ENCODE measurements around the gene ATF7.

The ATF7 gene

DNA sequence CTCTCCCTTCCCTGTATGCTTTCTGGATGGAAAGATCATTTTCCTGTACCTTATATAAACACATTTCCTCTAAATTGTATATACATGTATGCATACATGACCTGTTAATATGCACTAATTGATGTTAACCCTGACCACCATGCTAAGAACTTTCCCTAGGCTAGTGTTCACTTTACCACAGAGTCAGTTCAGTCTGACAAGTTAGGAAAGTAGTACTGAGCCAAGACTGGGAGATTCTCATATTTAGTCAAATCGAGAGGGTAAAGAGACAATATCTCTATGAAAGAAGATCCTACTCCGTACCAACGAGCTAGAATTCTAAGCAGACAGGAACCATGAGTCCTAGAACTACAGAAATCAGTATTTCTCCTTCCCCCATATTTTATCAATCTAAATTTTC lies 36.8 kb downstream of the ATF7 start:
- Histone ChIP-seq H3K4me1 (ENCODE audit: control insufficient read depth in 2 of 2, insufficient read depth in 1 of 2, low read depth in 1 of 2, low read length in 2 of 2) (peaks cover 5 to 20% of the 10 kb centered on the region in 2 donors), H2AK5ac (ENCODE audit: low read depth, low read length) (no peak overlapping the region), H3K18ac (ENCODE audit: low read length) (no peak overlapping the region), H2BK120ac (ENCODE audit: low read depth, low read length) (no peak overlapping the region), H4K91ac (ENCODE audit: low read depth, low read length, poor library complexity) (no peak overlapping the region), H3K9ac (ENCODE audit: low read depth, low read length, poor library complexity) (no peak overlapping the region), H4K8ac (ENCODE audit: low read depth, low read length) (no peak overlapping the region), H3K4me3 (ENCODE audit: low read length in 2 of 2) (no peak overlapping the region), H2AFZ (ENCODE audit: low read length) (no peak overlapping the region), H3K4me2 (ENCODE audit: insufficient read depth, low read length, poor library complexity, severe bottlenecking) (no peak overlapping the region), H3K14ac (ENCODE audit: low read length) (no peak overlapping the region), H2BK15ac (ENCODE audit: low read length) (no peak overlapping the region), H3K23ac (ENCODE audit: low read depth, low read length, poor library complexity) (no peak overlapping the region), H3K27me3 (ENCODE audit: control insufficient read depth in 3 of 3, insufficient read depth in 3 of 3, low read depth in 1 of 3, low read length in 3 of 3) (no peaks in the 10 kb centered on the region), H3K36me3 (replicated peaks in 1 of 2; ENCODE audit: control insufficient read depth in 2 of 2, insufficient read depth in 2 of 2, low read length in 2 of 2) (peaks cover 0 to 2% of the 10 kb centered on the region in 2 donors), H3K27ac (replicated peaks; ENCODE audit: low read length) (no peak overlapping the region), H3K79me1 (ENCODE audit: low read depth, low read length) (no peaks in the 10 kb centered on the region), H3K4ac (ENCODE audit: low read length) (no peak overlapping the region), H2BK5ac (ENCODE audit: low read length) (no peak overlapping the region), H3K9me3 (replicated peaks in 1 of 2; ENCODE audit: control insufficient read depth in 2 of 2, insufficient read depth in 1 of 2, low read depth in 1 of 2, low read length in 2 of 2) (peaks cover 0 to 3% of the 10 kb centered on the region in 2 donors), H2BK12ac (ENCODE audit: low read length) (no peak overlapping the region)
- no CpG with 5 or more reads among the region's 3 CpGs for WGBS, 2 donors (ENCODE audit: extremely low coverage in 2 of 2, insufficient read length in 2 of 2, insufficient replicate concordance in 1 of 2)
- no peak for DNase-seq (ENCODE audit: low spot score)

DNA sequence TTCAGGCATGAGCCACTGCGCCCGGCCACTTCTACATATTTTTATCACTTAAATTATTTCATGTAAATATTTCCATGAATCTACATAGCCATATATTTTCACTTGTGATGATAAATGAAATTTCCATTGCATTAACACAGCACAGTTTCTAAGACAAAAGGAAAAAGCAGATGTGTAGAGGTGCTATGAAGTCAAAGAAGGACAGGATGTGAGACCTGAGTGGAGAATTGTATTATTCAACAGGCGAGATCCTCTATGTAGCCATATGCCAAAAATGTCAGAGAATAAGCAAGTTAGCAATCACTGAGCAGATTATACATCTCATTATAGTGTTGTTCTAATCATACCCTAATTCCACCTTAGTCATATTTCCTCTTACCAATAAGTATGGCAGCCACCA lies 38.1 kb downstream of the ATF7 start:
- no peak overlapping the region for H3K23ac ChIP-seq (ENCODE audit: low read depth, low read length, poor library complexity)
- H3K14ac ChIP-seq (ENCODE audit: low read length), result no peak overlapping the region
- H3K36me3 ChIP-seq (replicated peaks in 1 of 2; ENCODE audit: control insufficient read depth in 2 of 2, insufficient read depth in 2 of 2, low read length in 2 of 2), result peaks cover 0 to 2% of the 10 kb centered on the region in 2 donors
- WGBS, 2 donors (ENCODE audit: extremely low coverage in 2 of 2, insufficient read length in 2 of 2, insufficient replicate concordance in 1 of 2), result no CpG with 5 or more reads among the region's 3 CpGs
- no peak overlapping the region for H2AK5ac ChIP-seq (ENCODE audit: low read depth, low read length)
- no peak for DNase-seq (ENCODE audit: low spot score)
- no peaks in the 10 kb centered on the region for H3K79me1 ChIP-seq (ENCODE audit: low read depth, low read length)
- peaks cover 5 to 15% of the 10 kb centered on the region in 2 donors for H3K4me1 ChIP-seq (ENCODE audit: control insufficient read depth in 2 of 2, insufficient read depth in 1 of 2, low read depth in 1 of 2, low read length in 2 of 2)
- H2AFZ ChIP-seq (ENCODE audit: low read length), result no peak overlapping the region
- no peak overlapping the region for H2BK12ac ChIP-seq (ENCODE audit: low read length)
- no peak overlapping the region for H3K27ac ChIP-seq (replicated peaks; ENCODE audit: low read length)
- no peak overlapping the region for H4K91ac ChIP-seq (ENCODE audit: low read depth, low read length, poor library complexity)
- no peak overlapping the region for H2BK5ac ChIP-seq (ENCODE audit: low read length)
- H3K4ac ChIP-seq (ENCODE audit: low read length), result no peak overlapping the region
- H3K4me3 ChIP-seq (ENCODE audit: low read length in 2 of 2), result no peak overlapping the region
- H3K4me2 ChIP-seq (ENCODE audit: insufficient read depth, low read length, poor library complexity, severe bottlenecking), result no peak overlapping the region
- no peak overlapping the region for H2BK15ac ChIP-seq (ENCODE audit: low read length)
- no peak overlapping the region for H3K18ac ChIP-seq (ENCODE audit: low read length)
- H3K9me3 ChIP-seq (replicated peaks in 1 of 2; ENCODE audit: control insufficient read depth in 2 of 2, insufficient read depth in 1 of 2, low read depth in 1 of 2, low read length in 2 of 2), result peaks cover 0 to 12% of the 10 kb centered on the region in 2 donors
- H2BK120ac ChIP-seq (ENCODE audit: low read depth, low read length), result no peak overlapping the region
- H4K8ac ChIP-seq (ENCODE audit: low read depth, low read length), result no peak overlapping the region
- H3K9ac ChIP-seq (ENCODE audit: low read depth, low read length, poor library complexity), result no peak overlapping the region
- no peaks in the 10 kb centered on the region for H3K27me3 ChIP-seq (ENCODE audit: control insufficient read depth in 3 of 3, insufficient read depth in 3 of 3, low read depth in 1 of 3, low read length in 3 of 3)

DNA sequence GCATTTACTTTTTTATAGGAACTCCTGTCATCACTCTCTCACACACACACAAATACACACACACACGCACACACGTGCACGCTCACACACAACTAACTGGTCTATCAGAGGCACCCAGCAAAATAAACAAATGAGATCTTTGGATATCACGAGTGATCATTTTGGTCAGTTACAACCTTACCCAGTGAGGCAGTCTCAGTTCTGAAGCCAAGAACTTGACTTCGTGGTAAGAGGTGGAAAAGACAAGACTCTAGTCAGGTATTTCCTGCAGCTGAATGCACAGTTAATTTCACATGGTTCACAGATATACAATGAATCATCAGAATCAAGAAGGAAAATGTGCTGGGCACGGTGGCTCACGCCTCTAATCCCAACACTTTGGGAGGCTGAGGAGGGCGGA lies 39.4 kb downstream of the ATF7 start:
- H4K91ac ChIP-seq (ENCODE audit: low read depth, low read length, poor library complexity), result no peak overlapping the region
- no peak overlapping the region for H3K9ac ChIP-seq (ENCODE audit: low read depth, low read length, poor library complexity)
- no peak overlapping the region for H2AK5ac ChIP-seq (ENCODE audit: low read depth, low read length)
- H3K27me3 ChIP-seq (ENCODE audit: control insufficient read depth in 3 of 3, insufficient read depth in 3 of 3, low read depth in 1 of 3, low read length in 3 of 3), result no peaks in the 10 kb centered on the region
- H3K18ac ChIP-seq (ENCODE audit: low read length), result no peak overlapping the region
- no peak overlapping the region for H3K14ac ChIP-seq (ENCODE audit: low read length)
- H3K23ac ChIP-seq (ENCODE audit: low read depth, low read length, poor library complexity), result no peak overlapping the region
- H3K4ac ChIP-seq (ENCODE audit: low read length), result no peak overlapping the region
- H2BK120ac ChIP-seq (ENCODE audit: low read depth, low read length), result no peak overlapping the region
- H2AFZ ChIP-seq (ENCODE audit: low read length), result no peak overlapping the region
- H2BK12ac ChIP-seq (ENCODE audit: low read length), result no peak overlapping the region
- no CpG with 5 or more reads among the region's 8 CpGs for WGBS, 2 donors (ENCODE audit: extremely low coverage in 2 of 2, insufficient read length in 2 of 2, insufficient replicate concordance in 1 of 2)
- DNase-seq (ENCODE audit: low spot score), result no peak
- no peaks in the 10 kb centered on the region for H3K79me1 ChIP-seq (ENCODE audit: low read depth, low read length)
- H2BK5ac ChIP-seq (ENCODE audit: low read length), result no peak overlapping the region
- H3K4me1 ChIP-seq (ENCODE audit: control insufficient read depth in 2 of 2, insufficient read depth in 1 of 2, low read depth in 1 of 2, low read length in 2 of 2), result peaks cover 2 to 7% of the 10 kb centered on the region in 2 donors
- H3K36me3 ChIP-seq (replicated peaks in 1 of 2; ENCODE audit: control insufficient read depth in 2 of 2, insufficient read depth in 2 of 2, low read length in 2 of 2), result peaks cover 0 to 2% of the 10 kb centered on the region in 2 donors
- H3K4me2 ChIP-seq (ENCODE audit: insufficient read depth, low read length, poor library complexity, severe bottlenecking), result no peak overlapping the region
- H4K8ac ChIP-seq (ENCODE audit: low read depth, low read length), result no peak overlapping the region
- peaks cover 0 to 12% of the 10 kb centered on the region in 2 donors for H3K9me3 ChIP-seq (replicated peaks in 1 of 2; ENCODE audit: control insufficient read depth in 2 of 2, insufficient read depth in 1 of 2, low read depth in 1 of 2, low read length in 2 of 2)
- H2BK15ac ChIP-seq (ENCODE audit: low read length), result no peak overlapping the region
- no peak overlapping the region for H3K27ac ChIP-seq (replicated peaks; ENCODE audit: low read length)
- no peak overlapping the region for H3K4me3 ChIP-seq (ENCODE audit: low read length in 2 of 2)

DNA sequence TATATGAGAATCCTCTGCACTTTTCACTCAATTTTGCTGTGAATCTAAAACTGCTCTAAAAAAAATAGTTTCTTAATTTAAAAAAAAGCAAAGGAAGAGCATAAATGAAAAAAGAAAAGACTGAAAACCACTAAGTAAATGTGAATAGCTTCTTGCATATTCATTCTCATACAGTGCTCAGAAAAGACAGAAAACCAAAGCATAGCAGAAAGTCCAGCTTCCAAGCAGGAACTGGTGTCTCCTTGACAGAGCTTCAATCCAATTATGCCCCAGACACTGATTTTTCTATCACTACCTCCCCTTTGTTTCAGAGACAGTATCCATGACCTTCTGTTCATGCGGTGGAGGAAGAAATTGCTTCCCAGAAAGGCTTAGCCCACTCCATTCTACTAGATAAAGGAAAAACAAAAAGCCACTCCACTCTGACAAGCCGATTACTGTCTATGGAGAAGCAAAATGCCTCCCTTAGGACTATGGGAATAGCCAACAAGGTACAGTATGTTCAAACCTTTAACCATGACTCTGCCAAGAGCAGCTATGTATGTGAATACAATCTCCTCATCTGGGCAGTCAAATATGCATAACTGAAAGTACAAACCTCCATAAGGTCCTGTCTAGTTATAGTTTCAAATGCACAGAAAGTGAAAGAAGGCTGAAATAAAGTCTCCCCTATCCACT lies 40.6 kb downstream of the ATF7 start:
- Histone ChIP-seq H4K91ac (ENCODE audit: low read depth, low read length, poor library complexity) (no peak overlapping the region), H3K9ac (ENCODE audit: low read depth, low read length, poor library complexity) (no peak overlapping the region), H3K23ac (ENCODE audit: low read depth, low read length, poor library complexity) (no peak overlapping the region), H3K79me1 (ENCODE audit: low read depth, low read length) (no peaks in the 10 kb centered on the region), H2AFZ (ENCODE audit: low read length) (no peak overlapping the region), H2BK5ac (ENCODE audit: low read length) (no peak overlapping the region), H3K14ac (ENCODE audit: low read length) (no peak overlapping the region), H3K9me3 (replicated peaks in 1 of 2; ENCODE audit: control insufficient read depth in 2 of 2, insufficient read depth in 1 of 2, low read depth in 1 of 2, low read length in 2 of 2) (peaks cover 0 to 12% of the 10 kb centered on the region in 2 donors), H3K27me3 (ENCODE audit: control insufficient read depth in 3 of 3, insufficient read depth in 3 of 3, low read depth in 1 of 3, low read length in 3 of 3) (no peaks in the 10 kb centered on the region), H3K27ac (replicated peaks; ENCODE audit: low read length) (no peak overlapping the region), H3K4me1 (ENCODE audit: control insufficient read depth in 2 of 2, insufficient read depth in 1 of 2, low read depth in 1 of 2, low read length in 2 of 2) (peaks cover 0 to 2% of the 10 kb centered on the region in 2 donors), H2BK15ac (ENCODE audit: low read length) (no peak overlapping the region), H3K4ac (ENCODE audit: low read length) (no peak overlapping the region), H3K4me3 (ENCODE audit: low read length in 2 of 2) (no peak overlapping the region), H2BK120ac (ENCODE audit: low read depth, low read length) (no peak overlapping the region), H3K4me2 (ENCODE audit: insufficient read depth, low read length, poor library complexity, severe bottlenecking) (no peak overlapping the region), H4K8ac (ENCODE audit: low read depth, low read length) (no peak overlapping the region), H3K36me3 (replicated peaks in 1 of 2; ENCODE audit: control insufficient read depth in 2 of 2, insufficient read depth in 2 of 2, low read length in 2 of 2) (peaks cover 0 to 2% of the 10 kb centered on the region in 2 donors), H2AK5ac (ENCODE audit: low read depth, low read length) (no peak overlapping the region), H3K18ac (ENCODE audit: low read length) (no peak overlapping the region), H2BK12ac (ENCODE audit: low read length) (no peak overlapping the region)
- WGBS, 2 donors (ENCODE audit: extremely low coverage in 2 of 2, insufficient read length in 2 of 2, insufficient replicate concordance in 1 of 2), result no CpG with 5 or more reads among the region's 2 CpGs
- DNase-seq (ENCODE audit: low spot score), result no peak
